ENCODE measurements around the gene CDH8. TPM values are rescaled to one million over a fixed set of nuclear protein-coding genes. Genes with fewer than 3 reads are reported as not detected.

Gene CDH8
- total RNA-seq, 3 donors from 2014 or later = not detected

GRCh38 chr16:61678182-61678581, 358.1 kb downstream of the CDH8 start:
- Mint-ChIP-seq H3K4me3 (no peak overlapping the region), H3K9me3 (peaks cover 39% of the 10 kb centered on the region), H3K27me3 (ENCODE audit: low read depth) (no peaks in the 10 kb centered on the region), H3K4me1 (ENCODE audit: low read depth) (no peaks in the 10 kb centered on the region), H3K36me3 (ENCODE audit: insufficient read depth) (no peaks in the 10 kb centered on the region)
- DNase-seq = no peak
- no peak for ATAC-seq

GRCh38 chr16:61677776-61678175, 358.5 kb downstream of the CDH8 start:
- no peaks in the 10 kb centered on the region for H3K36me3 Mint-ChIP-seq (ENCODE audit: insufficient read depth)
- no peaks in the 10 kb centered on the region for H3K27me3 Mint-ChIP-seq (ENCODE audit: low read depth)
- H3K4me1 Mint-ChIP-seq (ENCODE audit: low read depth) = no peaks in the 10 kb centered on the region
- H3K9me3 Mint-ChIP-seq = peaks cover 42% of the 10 kb centered on the region
- no peak for ATAC-seq
- no peak overlapping the region for H3K4me3 Mint-ChIP-seq
- DNase-seq = no peak

- ATAC-seq (no peak), DNase-seq (no peak)
- Mint-ChIP-seq H3K27me3 (ENCODE audit: low read depth) (no peaks in the 10 kb centered on the region), H3K4me3 (no peak overlapping the region), H3K9me3 (peaks cover 42% of the 10 kb centered on the region), H3K36me3 (ENCODE audit: insufficient read depth) (no peaks in the 10 kb centered on the region), H3K4me1 (ENCODE audit: low read depth) (no peaks in the 10 kb centered on the region)
Measured at GRCh38 chr16:61676740-61677139, 359.5 kb downstream of the CDH8 start.

- no peak overlapping the region for H3K4me3 Mint-ChIP-seq
- peaks cover 38% of the 10 kb centered on the region for H3K9me3 Mint-ChIP-seq
- DNase-seq (no peak), ATAC-seq (no peak)
- H3K27me3 Mint-ChIP-seq (ENCODE audit: low read depth) = no peaks in the 10 kb centered on the region
- H3K4me1 Mint-ChIP-seq (ENCODE audit: low read depth) = no peaks in the 10 kb centered on the region
- no peaks in the 10 kb centered on the region for H3K36me3 Mint-ChIP-seq (ENCODE audit: insufficient read depth)
Measured at GRCh38 chr16:61671161-61671560, 365.1 kb downstream of the CDH8 start.

GRCh38 chr16:61665512-61665911, 370.7 kb downstream of the CDH8 start:
- no peaks in the 10 kb centered on the region for H3K36me3 Mint-ChIP-seq (ENCODE audit: insufficient read depth)
- ATAC-seq = no peak
- no peaks in the 10 kb centered on the region for H3K4me1 Mint-ChIP-seq (ENCODE audit: low read depth)
- peaks cover 30% of the 10 kb centered on the region for H3K9me3 Mint-ChIP-seq
- no peaks in the 10 kb centered on the region for H3K27me3 Mint-ChIP-seq (ENCODE audit: low read depth)
- no peak overlapping the region for H3K4me3 Mint-ChIP-seq
- no peak for DNase-seq

- H3K36me3 Mint-ChIP-seq (ENCODE audit: insufficient read depth) = no peaks in the 10 kb centered on the region
- DNase-seq = no peak
- no peak overlapping the region for H3K4me3 Mint-ChIP-seq
- H3K4me1 Mint-ChIP-seq (ENCODE audit: low read depth) = no peaks in the 10 kb centered on the region
- no peaks in the 10 kb centered on the region for H3K27me3 Mint-ChIP-seq (ENCODE audit: low read depth)
- H3K9me3 Mint-ChIP-seq = peaks cover 29% of the 10 kb centered on the region
- no peak for ATAC-seq
Measured at GRCh38 chr16:61659936-61660335, 376.3 kb downstream of the CDH8 start.

GRCh38 chr16:61654962-61655361, 381.3 kb downstream of the CDH8 start:
- H3K36me3 Mint-ChIP-seq (ENCODE audit: insufficient read depth) = no peaks in the 10 kb centered on the region
- DNase-seq (no peak), ATAC-seq (no peak)
- H3K9me3 Mint-ChIP-seq = peaks cover 20% of the 10 kb centered on the region
- H3K27me3 Mint-ChIP-seq (ENCODE audit: low read depth) = no peaks in the 10 kb centered on the region
- no peak overlapping the region for H3K4me3 Mint-ChIP-seq
- H3K4me1 Mint-ChIP-seq (ENCODE audit: low read depth) = no peaks in the 10 kb centered on the region

GRCh38 chr16:61653544-61653943, 382.7 kb downstream of the CDH8 start:
- no peak overlapping the region for H3K4me3 Mint-ChIP-seq
- no peaks in the 10 kb centered on the region for H3K36me3 Mint-ChIP-seq (ENCODE audit: insufficient read depth)
- DNase-seq = no peak
- no peak for ATAC-seq
- no peaks in the 10 kb centered on the region for H3K27me3 Mint-ChIP-seq (ENCODE audit: low read depth)
- H3K9me3 Mint-ChIP-seq = peaks cover 16% of the 10 kb centered on the region
- H3K4me1 Mint-ChIP-seq (ENCODE audit: low read depth) = no peaks in the 10 kb centered on the region

GRCh38 chr16:61645561-61645960, 390.7 kb downstream of the CDH8 start:
- no peak for DNase-seq
- no peaks in the 10 kb centered on the region for H3K27me3 Mint-ChIP-seq (ENCODE audit: low read depth)
- ATAC-seq = no peak
- H3K4me1 Mint-ChIP-seq (ENCODE audit: low read depth) = no peaks in the 10 kb centered on the region
- no peak overlapping the region for H3K4me3 Mint-ChIP-seq
- no peaks in the 10 kb centered on the region for H3K36me3 Mint-ChIP-seq (ENCODE audit: insufficient read depth)
- H3K9me3 Mint-ChIP-seq = peaks cover 16% of the 10 kb centered on the region

- DNase-seq = no peak
- Mint-ChIP-seq H3K4me1 (ENCODE audit: low read depth) (no peaks in the 10 kb centered on the region), H3K9me3 (peaks cover 16% of the 10 kb centered on the region), H3K36me3 (ENCODE audit: insufficient read depth) (no peaks in the 10 kb centered on the region), H3K4me3 (no peak overlapping the region), H3K27me3 (ENCODE audit: low read depth) (no peaks in the 10 kb centered on the region)
- ATAC-seq = no peak
Measured at GRCh38 chr16:61644736-61645135, 391.5 kb downstream of the CDH8 start.

- Mint-ChIP-seq H3K9me3 (peaks cover 4% of the 10 kb centered on the region), H3K4me1 (ENCODE audit: low read depth) (no peaks in the 10 kb centered on the region), H3K4me3 (no peak overlapping the region), H3K36me3 (ENCODE audit: insufficient read depth) (no peaks in the 10 kb centered on the region), H3K27me3 (ENCODE audit: low read depth) (no peaks in the 10 kb centered on the region)
- DNase-seq (no peak), ATAC-seq (no peak)
Measured at GRCh38 chr16:61617219-61617783, 418.9 kb downstream of the CDH8 start.

- Mint-ChIP-seq H3K4me1 (ENCODE audit: low read depth) (no peaks in the 10 kb centered on the region), H3K4me3 (no peak overlapping the region), H3K36me3 (ENCODE audit: insufficient read depth) (no peaks in the 10 kb centered on the region), H3K9me3 (peaks cover 9% of the 10 kb centered on the region), H3K27me3 (ENCODE audit: low read depth) (no peaks in the 10 kb centered on the region)
- no peak for DNase-seq
- ATAC-seq = no peak
Measured at GRCh38 chr16:61616088-61616487, 420.1 kb downstream of the CDH8 start.

- ATAC-seq = no peak
- Mint-ChIP-seq H3K36me3 (ENCODE audit: insufficient read depth) (no peaks in the 10 kb centered on the region), H3K4me1 (ENCODE audit: low read depth) (no peaks in the 10 kb centered on the region), H3K27me3 (ENCODE audit: low read depth) (no peaks in the 10 kb centered on the region), H3K4me3 (no peak overlapping the region), H3K9me3 (peaks cover 20% of the 10 kb centered on the region)
- no peak for DNase-seq
Measured at GRCh38 chr16:61611847-61612491, 424.3 kb downstream of the CDH8 start.

GRCh38 chr16:61606581-61606980, 429.7 kb downstream of the CDH8 start:
- H3K4me3 Mint-ChIP-seq = no peak overlapping the region
- no peaks in the 10 kb centered on the region for H3K36me3 Mint-ChIP-seq (ENCODE audit: insufficient read depth)
- H3K27me3 Mint-ChIP-seq (ENCODE audit: low read depth) = no peaks in the 10 kb centered on the region
- peaks cover 31% of the 10 kb centered on the region for H3K9me3 Mint-ChIP-seq
- no peak for DNase-seq
- H3K4me1 Mint-ChIP-seq (ENCODE audit: low read depth) = no peaks in the 10 kb centered on the region
- no peak for ATAC-seq
